K562 (cell line): ENCODE data around the gene SYMPK. TPM values are rescaled to one million over a fixed set of nuclear protein-coding genes. Genes with fewer than 3 reads are reported as not detected.

ENCODE experiments used
- ARID1B ChIP-seq: fragments of 450-650 bp; IDR thresholded peaks from 2 replicates; pipeline ENCODE4 v1.6.1; 2016; ENCODE audit warnings: antibody characterized with exemption, mild to moderate bottlenecking, inconsistent platforms
- ELF1 ChIP-seq: fragments of 200-800 bp; sonication (Bioruptor generic); IDR thresholded peaks from 2 replicates; pipeline ENCODE4 v1.6.1; 2016; ENCODE audit warnings: missing genetic modification characterization, missing compliant biosample characterization
- HDAC6 ChIP-seq: IDR thresholded peaks from 2 replicates; pipeline ENCODE4 v1.6.1; 2012; ENCODE audit warnings: low read depth, mild to moderate bottlenecking, control low read depth, inconsistent platforms, low read length, moderate library complexity
- JUND ChIP-seq, 2 experiments: IDR thresholded peaks; 2 replicates in 1 of 2; 3 replicates in 1 of 2; pipeline ENCODE4 v1.6.1; 2011; ENCODE audit warnings: borderline replicate concordance in 2 of 2, low read depth in 2 of 2, low read length in 2 of 2, improper control_type of control experiment in 1 of 2, missing biosample characterization in 1 of 2, missing genetic modification characterization in 1 of 2, missing genetic modification reagents in 1 of 2
- NR2C2 ChIP-seq, 2 experiments: fragments of 200-800 bp in 1 of 2; sonication (Bioruptor generic) in 1 of 2; sonication (generic) in 1 of 2; formaldehyde crosslinking in 1 of 2; IDR thresholded peaks; 2 replicates each; pipeline versions ENCODE4 v1.6.1 to v1.8.0; 2016 to 2022; ENCODE audit warnings: mild to moderate bottlenecking in 1 of 2, missing compliant biosample characterization in 1 of 2, missing genetic modification characterization in 1 of 2, missing genetic modification reagents in 1 of 2
- RREB1 ChIP-seq: fragments of 250-450 bp; sonication (Bioruptor Pico); IDR thresholded peaks from 2 replicates; pipeline ENCODE4 v1.4.0; 2020
- SRSF7 ChIP-seq: fragments of 200-400 bp; formaldehyde crosslinking; optimal IDR thresholded peaks from 2 replicates; pipeline ENCODE3; 2017; ENCODE audit warnings: mild to moderate bottlenecking, low read depth, low read length
- SUPT5H ChIP-seq: fragments of 450-650 bp; IDR thresholded peaks from 2 replicates; pipeline ENCODE4 v1.6.1; 2016
- USF1 ChIP-seq: sonication (generic); formaldehyde crosslinking; IDR thresholded peaks from 2 replicates; pipeline ENCODE4 v1.9.0; 2022; ENCODE audit warnings: mild to moderate bottlenecking, missing genetic modification reagents
- ZNF639 ChIP-seq, 2 experiments: fragments of 200-800 bp in 1 of 2; sonication (Bioruptor generic) in 1 of 2; sonication (generic) in 1 of 2; formaldehyde crosslinking in 1 of 2; IDR thresholded peaks in 1 of 2; conservative IDR thresholded peaks in 1 of 2; 2 replicates each; pipeline versions ENCODE4 v1.5.0 to v1.6.1; 2016 to 2020; ENCODE audit warnings: missing compliant biosample characterization in 1 of 2, missing genetic modification characterization in 1 of 2, missing genetic modification reagents in 1 of 2
- polyA plus RNA-seq, 8 experiments: library from polyadenylated mRNA; depleted of rRNA in 4 of 8; stranded (reverse) in 5 of 8; unstranded in 3 of 8; fragments of >200 nt; fragmentation: Nextera tagmentation in 2 of 8; fragmentation: Illumina TruSeq in 1 of 8; extraction: Ambion mirVana in 2 of 8; extraction: Trizol in 1 of 8; gene quantifications; 2 replicates each; pipeline versions ENCODE4 v1.2.1 to v1.2.3, GENCODE V29; 2011 to 2014; ENCODE audit warnings: inconsistent platforms in 1 of 8, missing spikeins in 1 of 8
- total RNA-seq, 7 experiments: library from RNA; depleted of rRNA in 6 of 7; stranded (reverse); fragments of >200 nt in 6 of 7; fragmentation: Illumina TruSeq in 2 of 7; extraction: Trizol in 2 of 7; gene quantifications; 2 replicates each; pipeline versions ENCODE4 v1.2.1 to v1.2.3, GENCODE V29; 2011 to 2021; ENCODE audit warnings: low replicate concordance in 1 of 7
- TF ChIP-seq, protein P1 (sequence below), 3 experiments: fragments of 200-800 bp in 1 of 3; fragments of 250-450 bp in 1 of 3; fragments of 450-650 bp in 1 of 3; sonication (Bioruptor Pico) in 1 of 3; sonication (Bioruptor generic) in 1 of 3; formaldehyde crosslinking in 1 of 3; IDR thresholded peaks; 2 replicates each; pipeline versions ENCODE4 v1.6.1 to v1.8.0; 2016 to 2022; ENCODE audit warnings: mild to moderate bottlenecking in 2 of 3, missing genetic modification characterization in 2 of 3, missing compliant biosample characterization in 1 of 3, moderate library complexity in 1 of 3

Gene SYMPK
- total and polyA plus RNA-seq, 9 of the 15 experiments (the other 6 are each of a cell fraction or from before 2014, with no cell fraction given) = 0.73 to 95.5 (median 58.4) TPM

DNA sequence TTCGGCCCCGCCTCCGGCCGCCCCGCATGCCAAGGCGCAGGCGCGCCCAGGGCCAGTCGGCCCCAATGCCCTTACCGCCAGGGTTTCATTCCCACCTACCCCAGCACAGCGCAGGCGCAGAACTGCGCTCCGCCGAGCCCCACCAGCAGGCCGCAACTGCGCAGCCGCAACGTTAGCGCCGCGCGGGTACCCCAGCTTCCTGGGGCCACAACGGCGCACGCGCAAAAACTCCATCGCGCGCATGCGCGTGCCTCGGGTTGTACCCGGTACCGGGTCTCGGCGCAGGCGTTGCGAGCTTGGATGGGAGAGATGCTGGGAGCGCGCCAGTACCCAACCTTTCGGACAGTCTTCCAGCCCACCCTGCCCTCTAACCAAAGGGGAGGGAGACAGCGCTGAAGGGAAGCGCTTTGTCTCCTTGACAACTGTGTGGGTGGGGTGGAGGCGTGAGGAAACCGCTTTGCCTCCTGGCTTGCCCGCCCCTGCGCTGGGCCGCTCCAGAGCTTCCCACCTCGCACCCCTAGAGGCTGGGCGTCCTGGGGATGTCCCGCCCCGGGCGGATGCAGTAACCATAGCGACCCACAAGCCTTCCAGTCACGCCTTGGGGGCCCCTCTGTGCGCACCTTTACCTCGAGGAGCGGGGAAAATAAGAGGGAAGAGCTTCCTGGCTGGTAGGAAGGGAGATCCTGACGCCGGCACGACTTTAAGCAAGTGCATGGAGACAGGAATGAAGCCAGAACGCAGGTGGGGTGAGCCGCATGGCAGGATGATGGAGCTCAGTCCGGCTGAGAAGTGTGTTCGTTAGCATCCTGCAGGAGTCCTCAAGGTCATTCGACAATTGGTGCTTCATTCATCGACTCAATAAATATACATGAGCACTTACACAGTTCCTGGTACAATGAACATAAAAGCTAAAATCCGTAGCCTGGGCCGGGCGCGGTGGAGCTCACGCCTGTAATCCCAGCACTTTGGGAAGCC, 40.0 kb upstream of the SYMPK start (continued):
- TF ChIP-seq, protein P1, sequence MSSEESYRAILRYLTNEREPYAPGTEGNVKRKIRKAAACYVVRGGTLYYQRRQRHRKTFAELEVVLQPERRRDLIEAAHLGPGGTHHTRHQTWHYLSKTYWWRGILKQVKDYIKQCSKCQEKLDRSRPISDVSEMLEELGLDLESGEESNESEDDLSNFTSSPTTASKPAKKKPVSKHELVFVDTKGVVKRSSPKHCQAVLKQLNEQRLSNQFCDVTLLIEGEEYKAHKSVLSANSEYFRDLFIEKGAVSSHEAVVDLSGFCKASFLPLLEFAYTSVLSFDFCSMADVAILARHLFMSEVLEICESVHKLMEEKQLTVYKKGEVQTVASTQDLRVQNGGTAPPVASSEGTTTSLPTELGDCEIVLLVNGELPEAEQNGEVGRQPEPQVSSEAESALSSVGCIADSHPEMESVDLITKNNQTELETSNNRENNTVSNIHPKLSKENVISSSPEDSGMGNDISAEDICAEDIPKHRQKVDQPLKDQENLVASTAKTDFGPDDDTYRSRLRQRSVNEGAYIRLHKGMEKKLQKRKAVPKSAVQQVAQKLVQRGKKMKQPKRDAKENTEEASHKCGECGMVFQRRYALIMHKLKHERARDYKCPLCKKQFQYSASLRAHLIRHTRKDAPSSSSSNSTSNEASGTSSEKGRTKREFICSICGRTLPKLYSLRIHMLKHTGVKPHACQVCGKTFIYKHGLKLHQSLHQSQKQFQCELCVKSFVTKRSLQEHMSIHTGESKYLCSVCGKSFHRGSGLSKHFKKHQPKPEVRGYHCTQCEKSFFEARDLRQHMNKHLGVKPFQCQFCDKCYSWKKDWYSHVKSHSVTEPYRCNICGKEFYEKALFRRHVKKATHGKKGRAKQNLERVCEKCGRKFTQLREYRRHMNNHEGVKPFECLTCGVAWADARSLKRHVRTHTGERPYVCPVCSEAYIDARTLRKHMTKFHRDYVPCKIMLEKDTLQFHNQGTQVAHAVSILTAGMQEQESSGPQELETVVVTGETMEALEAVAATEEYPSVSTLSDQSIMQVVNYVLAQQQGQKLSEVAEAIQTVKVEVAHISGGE (CRISPR knock-in tag; IDR thresholded peaks at IDR 0.05) = no peak
- TF ChIP-seq RREB1 (peak; percentile 99), ARID1B (no peak), ELF1 (tag) (no peak; the same call in 1 of the 2 replicates), JUND (IDR thresholded peaks at IDR 0.05; ENCODE audit: borderline replicate concordance, low read depth, low read length) (0 out of 2 replicates have a peak, but pooled peaks have one; percentile 2), JUND (tag; IDR thresholded peaks at IDR 0.05; ENCODE audit: borderline replicate concordance, low read depth, low read length) (no peak), SUPT5H (peak; percentile 72), NR2C2 (CRISPR knock-in tag; IDR thresholded peaks at IDR 0.05) (no peak), NR2C2 (tag; IDR thresholded peaks at IDR 0.05) (0 out of 2 replicates have a peak, but pooled peaks have one; percentile 4), ZNF639 (CRISPR knock-in tag; conservative IDR thresholded peaks at IDR 0.05 in 1 of 2, IDR thresholded peaks at IDR 0.05 in 1 of 2) (no peak), SRSF7 (no peak), HDAC6 (no peak), USF1 (CRISPR knock-in tag) (peak; percentile 10; the same call in 1 of the 2 replicates)
